DND-41 (cell line): ENCODE data around the gene PTPRE.

Experiments
- ATAC-seq: fragments of 200-7000 bp; cut with Tn5 transposase; 3 replicates; pipeline ENCODE4 v1.9.1; 2021; ENCODE audit warnings: low read depth; ENCODE audit not compliant: insufficient read depth
- DNase-seq: peaks from one replicate; pipeline ENCODE4 v3.0.0-alpha.2; 2020
- H2AFZ ChIP-seq: 2 replicates; pipeline ENCODE4 v1.6.0; 2012; ENCODE audit warnings: low read depth, low read length
- H3K27ac ChIP-seq: 2 replicates; pipeline ENCODE4 v1.5.1; 2012; ENCODE audit warnings: low read length, inconsistent platforms
- H3K27me3 ChIP-seq: fragments of 200-600 bp; sonication (generic); 2 replicates; pipeline ENCODE4 v1.6.0; 2012; ENCODE audit warnings: low read length, mild to moderate bottlenecking, inconsistent platforms; ENCODE audit not compliant: insufficient read depth, poor library complexity
- H3K36me3 ChIP-seq: 2 replicates; pipeline ENCODE4 v1.5.1; 2012; ENCODE audit warnings: low read length, inconsistent platforms; ENCODE audit not compliant: insufficient read depth
- H3K4me1 ChIP-seq: 2 replicates; pipeline ENCODE4 v1.5.1; 2012; ENCODE audit warnings: mild to moderate bottlenecking, low read length; ENCODE audit not compliant: insufficient read depth
- H3K4me2 ChIP-seq: 2 replicates; pipeline ENCODE4 v1.6.0; 2012; ENCODE audit warnings: mild to moderate bottlenecking, moderate library complexity, low read length, inconsistent platforms; ENCODE audit not compliant: insufficient read depth
- H3K4me3 ChIP-seq, 2 experiments: fragments of 200-600 bp in 1 of 2; shearing (Covaris generic) in 1 of 2; 2 replicates each; pipeline ENCODE4 v1.5.1; 2012 to 2016; ENCODE audit warnings: inconsistent platforms in 2 of 2, low read length in 2 of 2, mild to moderate bottlenecking in 2 of 2, low read depth in 1 of 2, moderate library complexity in 1 of 2
- H3K79me2 ChIP-seq: 2 replicates; pipeline ENCODE4 v1.6.0; 2012; ENCODE audit warnings: low read length, inconsistent platforms; ENCODE audit not compliant: insufficient read depth
- H3K9ac ChIP-seq: 2 replicates; pipeline ENCODE4 v1.6.0; 2012; ENCODE audit warnings: low read depth, mild to moderate bottlenecking, inconsistent platforms, low read length, moderate library complexity
- H3K9me3 ChIP-seq: 2 replicates; pipeline ENCODE4 v1.5.1; 2012; ENCODE audit warnings: low read length, moderate library complexity, mild to moderate bottlenecking, inconsistent platforms; ENCODE audit not compliant: insufficient read depth, severe bottlenecking
- H4K20me1 ChIP-seq: 2 replicates; pipeline ENCODE4 v1.6.0; 2012; ENCODE audit warnings: low read length; ENCODE audit not compliant: insufficient read depth
- CTCF ChIP-seq: IDR thresholded peaks from 2 replicates; pipeline ENCODE4 v1.5.1; 2012; ENCODE audit warnings: borderline replicate concordance, low read length, moderate library complexity, mild to moderate bottlenecking; ENCODE audit not compliant: poor library complexity, severe bottlenecking; ENCODE audit errors: extremely low read depth
- EZH2 ChIP-seq: IDR thresholded peaks from 3 replicates; pipeline ENCODE4 v1.6.1; 2012; ENCODE audit warnings: borderline replicate concordance, low read depth, mild to moderate bottlenecking, moderate library complexity, low read length, inconsistent platforms; ENCODE audit not compliant: severe bottlenecking

Gene PTPRE

GRCh38 chr10:127899766-127900387, 7.0 kb upstream of the PTPRE start:
- Histone ChIP-seq H3K27me3 (peaks cover 5% of the 10 kb centered on the region), H3K36me3 (no peaks in the 10 kb centered on the region), H3K79me2 (no peaks in the 10 kb centered on the region), H3K9ac (no peak overlapping the region), H3K4me1 (no peaks in the 10 kb centered on the region), H3K4me3 (no peak overlapping the region), H3K9me3 (peaks cover 2% of the 10 kb centered on the region), H3K4me2 (no peak overlapping the region), H2AFZ (no peak overlapping the region), H3K27ac (no peak overlapping the region), H4K20me1 (no peaks in the 10 kb centered on the region)
- TF ChIP-seq CTCF (no peak), EZH2 (no peak)
- no peak for ATAC-seq
- DNase-seq, result no peak

- no peak for ATAC-seq
- Histone ChIP-seq H4K20me1 (no peaks in the 10 kb centered on the region), H3K4me2 (no peak overlapping the region), H3K79me2 (no peaks in the 10 kb centered on the region), H3K4me1 (no peaks in the 10 kb centered on the region), H3K4me3 (no peak overlapping the region), H3K36me3 (no peaks in the 10 kb centered on the region), H3K27ac (no peak overlapping the region), H3K27me3 (no peaks in the 10 kb centered on the region), H3K9ac (no peak overlapping the region), H2AFZ (no peak overlapping the region), H3K9me3 (no peaks in the 10 kb centered on the region)
- no peak for DNase-seq
- TF ChIP-seq CTCF, result no peak
- no peak for TF ChIP-seq EZH2
Measured at GRCh38 chr10:127903789-127904188, 3.1 kb upstream of the PTPRE start.

DNA sequence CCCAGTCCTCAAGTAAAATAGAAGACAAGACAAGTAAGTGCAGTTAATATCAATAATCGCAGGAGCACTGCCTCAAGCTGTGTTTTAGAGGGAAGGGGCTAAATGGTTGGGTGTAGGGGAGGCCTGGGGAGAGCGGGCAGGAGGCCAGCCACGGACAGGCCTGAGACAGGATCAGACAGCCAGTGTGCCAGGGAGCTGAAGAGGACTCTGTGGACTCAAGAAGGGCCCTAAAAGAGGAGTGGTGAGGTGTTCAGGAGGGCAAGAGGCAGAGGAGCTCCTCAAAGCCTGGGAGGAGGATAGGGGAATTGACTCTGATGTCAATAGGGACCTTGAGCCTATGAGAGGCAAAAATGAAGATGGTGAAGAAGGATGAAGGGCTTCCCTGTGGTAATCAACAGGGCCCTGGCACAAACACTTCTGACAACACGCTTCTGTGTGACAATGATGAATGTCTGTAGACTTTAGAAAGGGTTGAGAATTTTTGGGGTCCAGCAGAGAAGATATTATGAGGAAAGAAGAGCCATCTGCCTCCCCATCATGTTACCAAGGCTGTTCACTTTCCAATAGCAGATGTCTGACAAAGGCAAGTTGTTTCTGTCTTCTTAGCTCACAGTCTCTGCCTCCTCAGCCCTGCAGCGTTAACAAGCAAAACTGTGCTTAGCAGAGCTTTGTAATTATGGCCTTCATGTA, 2.4 kb upstream of the PTPRE start:
- no peaks in the 10 kb centered on the region for H4K20me1 ChIP-seq
- no peak for DNase-seq
- H3K4me1 ChIP-seq, result no peaks in the 10 kb centered on the region
- H3K9me3 ChIP-seq, result no peaks in the 10 kb centered on the region
- H3K4me3 ChIP-seq, result no peak overlapping the region
- no peak for ATAC-seq
- H3K79me2 ChIP-seq, result no peaks in the 10 kb centered on the region
- no peak overlapping the region for H2AFZ ChIP-seq
- H3K9ac ChIP-seq, result no peak overlapping the region
- H3K27me3 ChIP-seq, result no peaks in the 10 kb centered on the region
- no peaks in the 10 kb centered on the region for H3K36me3 ChIP-seq
- no peak for TF ChIP-seq EZH2
- no peak for TF ChIP-seq CTCF
- H3K27ac ChIP-seq, result no peak overlapping the region
- H3K4me2 ChIP-seq, result no peak overlapping the region
